ENCODE data around the gene AGXT.

Gene AGXT

DNA sequence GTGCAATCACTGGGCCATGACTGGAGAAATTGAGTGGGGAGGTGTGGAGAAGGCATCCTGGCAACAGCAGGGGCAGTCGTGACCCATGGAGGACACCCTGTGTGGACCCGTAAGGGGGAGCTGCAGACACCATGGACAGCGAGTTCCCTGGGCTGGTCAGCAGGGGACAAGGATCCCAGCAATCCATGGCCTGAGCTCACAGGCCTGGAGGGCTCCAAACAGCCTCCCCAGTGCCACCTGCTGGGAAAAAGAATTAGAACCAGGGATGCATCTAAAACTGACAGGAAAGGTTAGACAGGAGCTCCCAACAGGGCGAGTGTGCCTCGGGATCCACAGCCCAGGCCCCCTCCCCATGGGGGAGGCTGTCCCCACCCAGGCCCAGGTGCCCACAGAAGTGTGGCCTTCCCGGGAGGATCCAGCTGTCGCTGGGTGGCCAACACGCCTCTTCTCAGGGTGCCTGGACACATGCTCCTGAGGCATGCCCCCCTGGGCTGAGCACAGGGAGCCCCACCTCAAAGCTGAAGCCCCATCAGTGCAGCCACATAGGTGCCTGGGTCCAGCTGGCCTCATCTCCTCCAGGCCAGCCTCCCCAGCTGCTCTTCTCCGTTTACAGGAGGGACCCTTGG, 28.1 kb upstream of the AGXT start:
- TF ChIP-seq SIN3A (IDR thresholded peaks at IDR 0.05; ENCODE audit: borderline replicate concordance, insufficient read depth, low read length) (no peak), FOXP2 (optimal IDR thresholded peaks at IDR 0.05; ENCODE audit: borderline replicate concordance, extremely low read depth, extremely low read length, insufficient read depth) (no peak), TAF1 (IDR thresholded peaks at IDR 0.05; ENCODE audit: borderline replicate concordance, insufficient read depth, low read length) (no peak), POLR2AphosphoS5 (IDR thresholded peaks at IDR 0.05; ENCODE audit: low read depth, low read length) (no peak)
- TF ChIP-seq, protein P1, sequence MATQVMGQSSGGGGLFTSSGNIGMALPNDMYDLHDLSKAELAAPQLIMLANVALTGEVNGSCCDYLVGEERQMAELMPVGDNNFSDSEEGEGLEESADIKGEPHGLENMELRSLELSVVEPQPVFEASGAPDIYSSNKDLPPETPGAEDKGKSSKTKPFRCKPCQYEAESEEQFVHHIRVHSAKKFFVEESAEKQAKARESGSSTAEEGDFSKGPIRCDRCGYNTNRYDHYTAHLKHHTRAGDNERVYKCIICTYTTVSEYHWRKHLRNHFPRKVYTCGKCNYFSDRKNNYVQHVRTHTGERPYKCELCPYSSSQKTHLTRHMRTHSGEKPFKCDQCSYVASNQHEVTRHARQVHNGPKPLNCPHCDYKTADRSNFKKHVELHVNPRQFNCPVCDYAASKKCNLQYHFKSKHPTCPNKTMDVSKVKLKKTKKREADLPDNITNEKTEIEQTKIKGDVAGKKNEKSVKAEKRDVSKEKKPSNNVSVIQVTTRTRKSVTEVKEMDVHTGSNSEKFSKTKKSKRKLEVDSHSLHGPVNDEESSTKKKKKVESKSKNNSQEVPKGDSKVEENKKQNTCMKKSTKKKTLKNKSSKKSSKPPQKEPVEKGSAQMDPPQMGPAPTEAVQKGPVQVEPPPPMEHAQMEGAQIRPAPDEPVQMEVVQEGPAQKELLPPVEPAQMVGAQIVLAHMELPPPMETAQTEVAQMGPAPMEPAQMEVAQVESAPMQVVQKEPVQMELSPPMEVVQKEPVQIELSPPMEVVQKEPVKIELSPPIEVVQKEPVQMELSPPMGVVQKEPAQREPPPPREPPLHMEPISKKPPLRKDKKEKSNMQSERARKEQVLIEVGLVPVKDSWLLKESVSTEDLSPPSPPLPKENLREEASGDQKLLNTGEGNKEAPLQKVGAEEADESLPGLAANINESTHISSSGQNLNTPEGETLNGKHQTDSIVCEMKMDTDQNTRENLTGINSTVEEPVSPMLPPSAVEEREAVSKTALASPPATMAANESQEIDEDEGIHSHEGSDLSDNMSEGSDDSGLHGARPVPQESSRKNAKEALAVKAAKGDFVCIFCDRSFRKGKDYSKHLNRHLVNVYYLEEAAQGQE (IDR thresholded peaks at IDR 0.05; ENCODE audit: insufficient read depth in 1 of 2, low read depth in 2 of 2, low read length in 2 of 2) = peak; percentile 86 to 93

DNA sequence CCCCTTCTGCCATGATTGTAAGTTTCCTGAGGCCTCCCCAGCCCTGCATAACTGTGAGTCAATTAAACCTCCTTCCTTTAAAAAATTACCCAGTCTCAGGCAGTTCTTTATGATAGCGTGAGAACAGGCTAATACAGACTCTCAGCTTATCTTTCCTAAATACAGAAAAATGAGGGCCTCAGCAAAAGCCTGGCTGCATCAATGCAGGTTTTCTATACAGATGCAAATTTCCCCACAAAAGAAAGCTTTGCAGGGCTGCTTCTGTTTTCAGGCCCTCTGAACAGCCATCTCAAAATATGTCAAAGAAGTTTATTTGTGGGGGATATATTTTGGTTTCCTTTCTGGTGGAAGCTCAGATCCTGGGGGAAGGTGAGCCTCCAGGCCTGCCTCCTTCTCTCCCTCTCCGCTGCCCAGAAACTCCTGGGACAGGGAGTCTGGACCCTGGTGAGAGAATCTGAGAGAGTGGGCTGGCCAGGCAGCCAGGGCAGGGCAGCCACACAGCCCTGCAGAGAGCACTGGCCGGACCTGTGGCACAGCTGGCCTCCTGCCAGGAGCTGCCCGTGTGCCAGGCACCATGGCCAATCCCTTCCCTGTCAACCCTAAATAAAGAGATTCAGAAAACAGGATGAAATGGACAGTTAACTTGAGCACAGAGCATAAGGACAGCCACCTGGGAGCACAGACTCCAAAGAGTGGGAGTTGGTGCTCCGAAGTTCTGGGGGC, 21.6 kb upstream of the AGXT start:
- no peak for TF ChIP-seq POLR2AphosphoS5 (IDR thresholded peaks at IDR 0.05; ENCODE audit: low read depth, low read length)
- TF ChIP-seq, protein P1 (IDR thresholded peaks at IDR 0.05; ENCODE audit: insufficient read depth in 1 of 2, low read depth in 2 of 2, low read length in 2 of 2) = no peak
- no peak for TF ChIP-seq SIN3A (IDR thresholded peaks at IDR 0.05; ENCODE audit: borderline replicate concordance, insufficient read depth, low read length)
- TF ChIP-seq TAF1 (IDR thresholded peaks at IDR 0.05; ENCODE audit: borderline replicate concordance, insufficient read depth, low read length) = no peak
- TF ChIP-seq FOXP2 (optimal IDR thresholded peaks at IDR 0.05; ENCODE audit: borderline replicate concordance, extremely low read depth, extremely low read length, insufficient read depth) = no peak

DNA sequence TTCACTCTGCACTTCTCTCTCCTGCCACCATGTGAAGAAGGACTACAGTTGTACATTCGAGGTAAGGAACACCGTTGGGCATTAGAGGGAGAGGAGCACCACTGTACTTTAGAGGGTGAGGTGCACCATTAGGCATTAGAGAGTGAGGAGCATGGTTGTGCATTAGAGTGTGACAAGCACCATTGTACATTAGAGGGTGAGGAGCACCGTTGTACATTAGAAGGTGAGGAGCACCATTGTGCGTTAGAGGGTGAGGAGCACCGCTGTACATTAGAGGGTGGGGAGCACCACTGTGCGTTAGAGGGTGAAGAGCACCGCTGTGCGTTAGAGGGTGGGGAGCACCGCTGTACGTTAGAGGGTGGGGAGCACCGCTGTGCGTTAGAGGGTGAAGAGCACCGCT, 20.8 kb upstream of the AGXT start:
- TF ChIP-seq SIN3A (IDR thresholded peaks at IDR 0.05; ENCODE audit: borderline replicate concordance, insufficient read depth, low read length) = no peak
- TF ChIP-seq POLR2AphosphoS5 (IDR thresholded peaks at IDR 0.05; ENCODE audit: low read depth, low read length) = no peak
- no peak for TF ChIP-seq TAF1 (IDR thresholded peaks at IDR 0.05; ENCODE audit: borderline replicate concordance, insufficient read depth, low read length)
- TF ChIP-seq FOXP2 (optimal IDR thresholded peaks at IDR 0.05; ENCODE audit: borderline replicate concordance, extremely low read depth, extremely low read length, insufficient read depth) = no peak
- TF ChIP-seq, protein P1 (IDR thresholded peaks at IDR 0.05; ENCODE audit: insufficient read depth in 1 of 2, low read depth in 2 of 2, low read length in 2 of 2) = no peak

DNA sequence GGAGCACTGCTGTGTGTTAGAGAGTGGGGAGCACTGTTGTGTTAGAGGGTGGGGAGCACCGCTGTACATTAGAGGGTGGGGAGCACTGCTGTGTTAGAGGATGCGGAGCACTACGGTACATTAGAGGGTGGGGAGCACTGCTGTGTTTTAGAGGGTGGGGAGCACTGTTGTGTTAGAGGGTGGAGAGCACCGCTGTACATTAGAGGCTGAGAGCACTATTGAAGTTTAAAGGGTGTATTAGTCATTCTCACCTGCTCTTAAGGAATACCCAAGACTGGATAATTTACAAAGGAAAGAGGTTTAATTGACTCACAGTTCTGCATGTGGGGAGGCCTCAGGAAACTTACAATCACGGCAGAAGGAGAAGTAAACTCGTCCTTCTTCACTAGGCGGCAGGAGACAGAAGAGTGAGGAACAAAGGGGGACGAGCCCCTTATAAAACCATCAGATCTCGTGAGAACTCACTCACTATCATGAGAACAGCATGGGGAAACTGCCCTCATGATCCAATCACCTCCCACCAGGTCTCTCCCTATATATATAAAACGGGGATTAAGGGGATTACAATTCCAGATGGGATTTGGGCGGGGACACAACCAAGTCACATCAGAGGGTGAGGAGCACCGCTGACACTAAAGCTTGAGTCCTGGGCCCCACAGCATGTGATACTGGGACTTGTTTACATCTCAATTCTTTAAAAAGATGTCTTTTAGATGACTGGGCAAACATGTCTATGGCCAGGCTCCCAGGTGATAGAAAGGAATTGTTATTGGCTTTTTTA, 19.5 kb upstream of the AGXT start:
- TF ChIP-seq FOXP2 (optimal IDR thresholded peaks at IDR 0.05; ENCODE audit: borderline replicate concordance, extremely low read depth, extremely low read length, insufficient read depth) = no peak
- TF ChIP-seq TAF1 (IDR thresholded peaks at IDR 0.05; ENCODE audit: borderline replicate concordance, insufficient read depth, low read length) = no peak
- TF ChIP-seq POLR2AphosphoS5 (IDR thresholded peaks at IDR 0.05; ENCODE audit: low read depth, low read length) = no peak
- TF ChIP-seq, protein P1 (IDR thresholded peaks at IDR 0.05; ENCODE audit: insufficient read depth in 1 of 2, low read depth in 2 of 2, low read length in 2 of 2) = no peak
- no peak for TF ChIP-seq SIN3A (IDR thresholded peaks at IDR 0.05; ENCODE audit: borderline replicate concordance, insufficient read depth, low read length)
